GM12878 (cell line): ENCODE results near the gene DHCR7. TPM values are rescaled to one million over a fixed set of nuclear protein-coding genes. Genes with fewer than 3 reads are reported as not detected.

ENCODE experiments used
- ATF7 ChIP-seq: fragments of 450-650 bp; IDR thresholded peaks from 2 replicates; pipeline ENCODE4 v1.6.1; 2016; ENCODE audit warnings: low read depth, mild to moderate bottlenecking
- BRCA1 ChIP-seq: IDR thresholded peaks from 2 replicates; pipeline ENCODE4 v1.6.1; 2011; ENCODE audit warnings: low read depth, low read length, improper control_type of control experiment
- CREM ChIP-seq: IDR thresholded peaks from 2 replicates; pipeline ENCODE4 v1.6.1; 2014; ENCODE audit warnings: antibody characterized with exemption, low read depth
- E4F1 ChIP-seq: fragments of 450-650 bp; IDR thresholded peaks from 2 replicates; pipeline ENCODE4 v1.6.1; 2018; ENCODE audit warnings: borderline replicate concordance, mild to moderate bottlenecking; ENCODE audit not compliant: partially characterized antibody
- EP300 ChIP-seq, 2 experiments: fragments of 150-350 bp in 1 of 2; IDR thresholded peaks; 2 replicates each; pipeline ENCODE4 v1.6.1; 2011 to 2012; ENCODE audit warnings: low read depth in 2 of 2, low read length in 2 of 2, borderline replicate concordance in 1 of 2, improper control_type of control experiment in 1 of 2, inconsistent platforms in 1 of 2; ENCODE audit not compliant: control insufficient read depth in 1 of 2
- HDGF ChIP-seq: fragments of 450-650 bp; IDR thresholded peaks from 2 replicates; pipeline ENCODE4 v1.6.1; 2016; ENCODE audit warnings: antibody characterized with exemption
- JUNB ChIP-seq: IDR thresholded peaks from 2 replicates; pipeline ENCODE4 v1.6.1; 2016; ENCODE audit warnings: antibody characterized with exemption, mild to moderate bottlenecking
- KDM1A ChIP-seq: fragments of 200-600 bp; sonication (generic); IDR thresholded peaks from 2 replicates; pipeline ENCODE4 v1.6.1; 2016; ENCODE audit warnings: borderline replicate concordance
- LARP7 ChIP-seq: fragments of 450-650 bp; IDR thresholded peaks from 2 replicates; pipeline ENCODE4 v1.6.1; 2017; ENCODE audit warnings: mild to moderate bottlenecking
- MXI1 ChIP-seq: fragments of 150-350 bp; IDR thresholded peaks from 2 replicates; pipeline ENCODE4 v1.6.1; 2011; ENCODE audit warnings: low read depth, mild to moderate bottlenecking, inconsistent platforms, low read length, improper control_type of control experiment
- NFYA ChIP-seq: IDR thresholded peaks from 2 replicates; pipeline ENCODE4 v1.6.1; 2011; ENCODE audit warnings: low read depth, mild to moderate bottlenecking, low read length, improper control_type of control experiment, borderline replicate concordance
- RAD21 ChIP-seq: IDR thresholded peaks from 2 replicates; pipeline ENCODE4 v1.6.1; 2011; ENCODE audit warnings: mild to moderate bottlenecking, low read depth, low read length, moderate library complexity; ENCODE audit not compliant: insufficient read depth
- RFX5 ChIP-seq: IDR thresholded peaks from 2 replicates; pipeline ENCODE4 v1.6.1; 2011; ENCODE audit warnings: low read depth, low read length, improper control_type of control experiment
- SIX5 ChIP-seq: IDR thresholded peaks from 2 replicates; pipeline ENCODE4 v1.6.1; 2011; ENCODE audit warnings: mild to moderate bottlenecking, low read depth, low read length, moderate library complexity; ENCODE audit not compliant: severe bottlenecking
- SMAD1 ChIP-seq: fragments of 450-650 bp; IDR thresholded peaks from 2 replicates; pipeline ENCODE4 v1.6.1; 2018; ENCODE audit warnings: mild to moderate bottlenecking, low read depth; ENCODE audit not compliant: partially characterized antibody
- SPI1 ChIP-seq: IDR thresholded peaks from 2 replicates; pipeline ENCODE4 v1.6.1; 2011; ENCODE audit warnings: low read depth, mild to moderate bottlenecking, low read length, moderate library complexity, borderline replicate concordance; ENCODE audit not compliant: insufficient read depth
- STAT1 ChIP-seq: fragments of 450-650 bp; conservative IDR thresholded peaks from 2 replicates; pipeline ENCODE4 v1.6.1; 2014; ENCODE audit warnings: antibody characterized with exemption, mild to moderate bottlenecking
- SUZ12 ChIP-seq: fragments of 200-600 bp; sonication (generic); IDR thresholded peaks from one replicate; pipeline ENCODE4 v1.6.1; 2018; ENCODE audit warnings: antibody characterized with exemption, mild to moderate bottlenecking; ENCODE audit not compliant: unreplicated experiment
- ZNF384 ChIP-seq: IDR thresholded peaks from 2 replicates; pipeline ENCODE4 v1.6.1; 2012; ENCODE audit warnings: low read depth, mild to moderate bottlenecking, low read length, improper control_type of control experiment, borderline replicate concordance
- ZZZ3 ChIP-seq: IDR thresholded peaks from 2 replicates; pipeline ENCODE4 v1.6.1; 2011; ENCODE audit warnings: low read depth; ENCODE audit not compliant: control insufficient read depth, insufficient read length
- polyA plus RNA-seq, 11 experiments: library from polyadenylated mRNA; depleted of rRNA in 4 of 11; unstranded in 6 of 11; stranded (reverse) in 5 of 11; fragments of >200 nt; fragmentation: Nextera tagmentation in 4 of 11; fragmentation: Illumina TruSeq in 1 of 11; extraction: Ambion mirVana in 4 of 11; extraction: Trizol in 1 of 11; gene quantifications; 1 replicate in 1 of 11; 2 replicates in 10 of 11; pipeline versions ENCODE4 v1.2.1 to v1.2.3, GENCODE V29; 2011 to 2016; ENCODE audit warnings: inconsistent platforms in 2 of 11, missing spikeins in 2 of 11, low read depth in 1 of 11
- total RNA-seq, 4 experiments: library from RNA; depleted of rRNA in 3 of 4; stranded (reverse); fragments of >200 nt in 3 of 4; fragmentation: Illumina TruSeq in 1 of 4; extraction: Trizol in 1 of 4; gene quantifications; 2 replicates each; pipeline versions ENCODE4 v1.2.1 to v1.2.3, GENCODE V29; 2013 to 2021
- TF ChIP-seq, protein P1 (sequence below): fragments of 450-650 bp; IDR thresholded peaks from 2 replicates; pipeline ENCODE4 v1.6.1; 2016; ENCODE audit warnings: mild to moderate bottlenecking, moderate library complexity, borderline replicate concordance
- TF ChIP-seq, protein P2 (sequence below): fragments of 150-350 bp; IDR thresholded peaks from 2 replicates; pipeline ENCODE4 v1.6.1; 2014; ENCODE audit warnings: mild to moderate bottlenecking, low read depth, low read length

DHCR7 gene
- total and polyA plus RNA-seq, 10 of the 15 experiments (the other 5 are each of a cell fraction or from before 2014, with no cell fraction given) = 4.2 to 115 (median 57.8) TPM

DNA sequence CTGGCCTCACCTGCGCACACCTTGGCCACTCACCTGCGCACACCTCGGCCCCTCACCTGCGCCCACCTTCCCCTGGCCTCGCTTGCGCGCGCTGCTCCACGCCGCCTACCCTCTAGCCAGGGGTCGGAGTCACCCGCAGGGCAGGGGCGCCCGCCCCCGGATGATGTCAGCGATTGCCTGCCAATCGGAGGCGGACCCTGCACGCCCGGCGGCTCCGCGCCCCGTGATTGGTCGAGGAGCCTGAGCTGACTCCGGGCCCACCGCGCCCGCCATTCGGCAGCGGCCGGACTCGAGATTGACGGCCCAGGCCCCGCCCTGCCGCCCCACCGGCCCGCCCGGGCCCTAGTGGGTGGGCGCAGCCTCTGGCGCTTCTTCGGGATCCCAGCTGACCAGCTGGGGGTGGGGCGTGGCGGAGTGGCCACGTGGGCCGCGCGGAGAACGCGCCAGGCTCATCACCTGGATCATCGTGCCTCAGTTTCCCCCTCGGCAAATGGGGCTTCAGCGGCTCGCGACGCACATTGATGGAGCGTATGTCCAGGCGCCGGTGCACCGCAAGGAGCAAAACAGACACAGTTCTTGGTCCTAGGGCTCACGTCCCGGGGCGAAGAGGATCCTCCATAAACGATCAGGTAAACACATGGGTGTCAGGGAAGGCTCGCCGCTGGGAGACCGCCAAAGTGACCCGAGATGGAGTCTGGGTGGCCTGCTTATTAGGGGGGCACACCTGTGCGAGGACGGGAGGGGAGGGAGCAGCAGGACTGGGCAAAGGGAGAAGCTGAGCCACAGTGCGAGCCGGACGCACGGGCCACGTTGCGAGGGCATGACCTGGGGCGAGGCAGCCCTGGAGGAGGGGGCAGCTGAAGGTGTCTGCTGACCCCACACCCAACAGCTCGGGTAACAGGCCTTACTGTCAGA, at the start of gene DHCR7 (continued):
- TF ChIP-seq, protein P1, sequence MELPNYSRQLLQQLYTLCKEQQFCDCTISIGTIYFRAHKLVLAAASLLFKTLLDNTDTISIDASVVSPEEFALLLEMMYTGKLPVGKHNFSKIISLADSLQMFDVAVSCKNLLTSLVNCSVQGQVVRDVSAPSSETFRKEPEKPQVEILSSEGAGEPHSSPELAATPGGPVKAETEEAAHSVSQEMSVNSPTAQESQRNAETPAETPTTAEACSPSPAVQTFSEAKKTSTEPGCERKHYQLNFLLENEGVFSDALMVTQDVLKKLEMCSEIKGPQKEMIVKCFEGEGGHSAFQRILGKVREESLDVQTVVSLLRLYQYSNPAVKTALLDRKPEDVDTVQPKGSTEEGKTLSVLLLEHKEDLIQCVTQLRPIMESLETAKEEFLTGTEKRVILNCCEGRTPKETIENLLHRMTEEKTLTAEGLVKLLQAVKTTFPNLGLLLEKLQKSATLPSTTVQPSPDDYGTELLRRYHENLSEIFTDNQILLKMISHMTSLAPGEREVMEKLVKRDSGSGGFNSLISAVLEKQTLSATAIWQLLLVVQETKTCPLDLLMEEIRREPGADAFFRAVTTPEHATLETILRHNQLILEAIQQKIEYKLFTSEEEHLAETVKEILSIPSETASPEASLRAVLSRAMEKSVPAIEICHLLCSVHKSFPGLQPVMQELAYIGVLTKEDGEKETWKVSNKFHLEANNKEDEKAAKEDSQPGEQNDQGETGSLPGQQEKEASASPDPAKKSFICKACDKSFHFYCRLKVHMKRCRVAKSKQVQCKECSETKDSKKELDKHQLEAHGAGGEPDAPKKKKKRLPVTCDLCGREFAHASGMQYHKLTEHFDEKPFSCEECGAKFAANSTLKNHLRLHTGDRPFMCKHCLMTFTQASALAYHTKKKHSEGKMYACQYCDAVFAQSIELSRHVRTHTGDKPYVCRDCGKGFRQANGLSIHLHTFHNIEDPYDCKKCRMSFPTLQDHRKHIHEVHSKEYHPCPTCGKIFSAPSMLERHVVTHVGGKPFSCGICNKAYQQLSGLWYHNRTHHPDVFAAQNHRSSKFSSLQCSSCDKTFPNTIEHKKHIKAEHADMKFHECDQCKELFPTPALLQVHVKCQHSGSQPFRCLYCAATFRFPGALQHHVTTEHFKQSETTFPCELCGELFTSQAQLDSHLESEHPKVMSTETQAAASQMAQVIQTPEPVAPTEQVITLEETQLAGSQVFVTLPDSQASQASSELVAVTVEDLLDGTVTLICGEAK = no peak
- peak; percentile 69; the same call in 1 of the 2 replicates for TF ChIP-seq LARP7
- no peak for TF ChIP-seq JUNB
- TF ChIP-seq CREM = peak; percentile 69
- no peak for TF ChIP-seq NFYA
- no peak for TF ChIP-seq SIX5
- TF ChIP-seq KDM1A = no peak
- peak; percentile 70; the same call in 1 of the 2 replicates for TF ChIP-seq RFX5
- no peak for TF ChIP-seq ZZZ3
- TF ChIP-seq SMAD1 = no peak
- no peak for TF ChIP-seq ZNF384
- TF ChIP-seq SUZ12 = no peak
- TF ChIP-seq E4F1 = peak; percentile 73
- peak; percentile 31; the same call in 1 of the 2 replicates for TF ChIP-seq HDGF
- peak; percentile 87 for TF ChIP-seq MXI1
- TF ChIP-seq RAD21 = no peak
- TF ChIP-seq EP300 (IDR thresholded peaks at IDR 0.05; ENCODE audit: borderline replicate concordance in 1 of 2, control insufficient read depth in 1 of 2, low read depth in 2 of 2, low read length in 2 of 2) = no peak
- TF ChIP-seq, protein P2, sequence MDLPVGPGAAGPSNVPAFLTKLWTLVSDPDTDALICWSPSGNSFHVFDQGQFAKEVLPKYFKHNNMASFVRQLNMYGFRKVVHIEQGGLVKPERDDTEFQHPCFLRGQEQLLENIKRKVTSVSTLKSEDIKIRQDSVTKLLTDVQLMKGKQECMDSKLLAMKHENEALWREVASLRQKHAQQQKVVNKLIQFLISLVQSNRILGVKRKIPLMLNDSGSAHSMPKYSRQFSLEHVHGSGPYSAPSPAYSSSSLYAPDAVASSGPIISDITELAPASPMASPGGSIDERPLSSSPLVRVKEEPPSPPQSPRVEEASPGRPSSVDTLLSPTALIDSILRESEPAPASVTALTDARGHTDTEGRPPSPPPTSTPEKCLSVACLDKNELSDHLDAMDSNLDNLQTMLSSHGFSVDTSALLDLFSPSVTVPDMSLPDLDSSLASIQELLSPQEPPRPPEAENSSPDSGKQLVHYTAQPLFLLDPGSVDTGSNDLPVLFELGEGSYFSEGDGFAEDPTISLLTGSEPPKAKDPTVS = no peak
- peak; percentile 69 for TF ChIP-seq ATF7
- no peak for TF ChIP-seq BRCA1
- TF ChIP-seq STAT1 = no peak
- no peak for TF ChIP-seq SPI1
